Esophagus mucosa (tissue), 1 donor: ENCODE results near the gene OMD. TPM values are rescaled to one million over a fixed set of nuclear protein-coding genes. Genes with fewer than 3 reads are reported as not detected.

Experiments
- total RNA-seq: library from RNA; stranded (reverse); gene quantifications from one replicate; pipeline ENCODE4 v1.2.4, GENCODE V29; 2023
- donor health status: DM: yes; HTN: yes; CAD: no.

OMD gene
- total RNA-seq, 1 donor from 2014 or later = 0.40 TPM

Other genes with a start within 250 kb of the OMD start
- 95.2 TPM for gene IARS1, start 130.8 kb downstream of the OMD start, total RNA-seq
- 20.8 TPM for gene NOL8, start 99.1 kb downstream of the OMD start, total RNA-seq
- gene CENPP, start 98.5 kb downstream of the OMD start, total RNA-seq = 8.2 TPM
- 0.68 TPM for gene OGN, start 19.9 kb downstream of the OMD start, total RNA-seq
- gene ASPN, start 58.0 kb upstream of the OMD start, total RNA-seq = 0.36 TPM
- gene ECM2, start 111.5 kb upstream of the OMD start, total RNA-seq = 0.56 TPM
- gene IPPK, start 245.7 kb upstream of the OMD start, total RNA-seq = 37.6 TPM